HG03520 (cell line): ENCODE results near the gene PTPRN2.

Experiments
- ATAC-seq: cut with Tn5 transposase; IDR thresholded peaks from one replicate; pipeline ENCODE4 v1.9.1; 2021; ENCODE audit warnings: mild to moderate bottlenecking, moderate library complexity; ENCODE audit not compliant: unreplicated experiment

PTPRN2 gene

GRCh38 chr7:157622408-157623205 is 965.0 kb downstream of the PTPRN2 start:
- ATAC-seq = no peak

DNA sequence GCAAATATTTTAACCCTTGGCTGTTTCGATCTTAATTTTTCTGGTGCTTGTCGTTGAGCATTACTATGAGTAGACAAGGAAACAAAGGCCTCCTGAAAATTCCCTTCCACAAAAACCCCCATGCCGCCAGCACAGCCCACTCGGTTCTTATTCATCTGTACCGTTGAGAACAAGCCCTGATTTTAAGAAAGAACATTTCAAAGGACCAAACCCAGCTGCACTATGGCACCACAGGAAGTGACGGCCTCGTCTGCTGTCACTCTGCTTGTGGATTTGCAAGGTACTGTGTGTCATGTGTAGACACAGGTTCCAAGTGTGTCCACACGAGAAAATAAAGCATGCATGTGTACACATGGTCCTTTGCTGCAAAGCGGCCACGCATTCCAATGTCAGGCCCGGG is 965.6 kb downstream of the PTPRN2 start:
- ATAC-seq = no peak

DNA sequence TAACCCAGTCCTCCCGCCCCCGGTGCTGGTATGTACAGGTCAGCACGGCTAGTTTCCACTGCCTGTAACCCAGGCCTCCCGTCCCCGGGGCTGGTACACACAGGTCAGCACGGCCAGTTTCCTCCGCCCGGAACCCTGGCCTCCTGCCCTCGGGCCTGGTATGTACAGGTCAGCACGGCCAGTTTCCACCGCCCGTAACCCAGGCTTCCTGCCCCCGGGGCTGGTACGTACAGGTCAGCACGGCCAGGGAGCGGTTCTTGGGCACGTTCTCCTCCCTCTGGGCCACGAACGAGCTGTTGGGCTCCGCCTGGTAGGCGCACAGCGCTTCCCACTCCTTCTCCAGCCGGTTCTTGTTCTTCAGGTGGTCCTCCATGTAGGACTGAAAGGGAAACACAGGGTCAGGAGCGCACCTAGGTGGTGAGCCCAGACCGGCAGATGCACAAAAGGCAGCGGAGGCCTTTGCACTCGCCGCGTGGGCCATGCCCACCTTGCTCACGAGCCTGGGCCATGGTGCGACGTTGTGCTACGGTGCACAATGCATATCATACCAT is 966.4 kb downstream of the PTPRN2 start:
- ATAC-seq = no peak

- no peak for ATAC-seq
Observed at GRCh38 chr7:157620616-157621015, 967.0 kb downstream of the PTPRN2 start.

- no peak for ATAC-seq
Observed at GRCh38 chr7:157619753-157620525, 967.7 kb downstream of the PTPRN2 start.

GRCh38 chr7:157618823-157619606 is 968.6 kb downstream of the PTPRN2 start:
- no peak for ATAC-seq

GRCh38 chr7:157618091-157618726 is 969.4 kb downstream of the PTPRN2 start:
- ATAC-seq = no peak

- ATAC-seq = no peak
Observed at GRCh38 chr7:157617401-157617800, 970.2 kb downstream of the PTPRN2 start.

DNA sequence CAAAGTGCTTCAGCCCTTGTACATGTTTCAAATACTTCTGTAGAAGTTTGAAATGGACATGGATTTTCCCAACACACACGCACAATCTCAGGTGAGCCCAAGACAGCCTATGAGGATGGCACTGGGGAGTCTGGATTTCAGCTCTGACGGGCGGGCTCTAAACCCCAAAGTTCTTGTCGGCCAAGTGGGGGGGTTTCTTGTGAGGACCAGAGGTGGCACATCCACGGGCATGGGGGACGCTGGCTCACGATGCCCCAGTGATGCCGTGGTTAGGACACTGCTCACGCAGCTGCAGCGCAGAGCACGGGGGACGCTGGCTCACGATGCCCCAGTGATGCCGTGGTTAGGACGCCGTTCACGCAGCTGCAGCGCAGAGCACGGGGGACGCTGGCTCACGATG is 970.7 kb downstream of the PTPRN2 start:
- no peak for ATAC-seq

- ATAC-seq = no peak
Observed at GRCh38 chr7:157616426-157616825, 971.2 kb downstream of the PTPRN2 start.

- ATAC-seq = no peak
Observed at GRCh38 chr7:157615852-157616251, 971.8 kb downstream of the PTPRN2 start.

DNA sequence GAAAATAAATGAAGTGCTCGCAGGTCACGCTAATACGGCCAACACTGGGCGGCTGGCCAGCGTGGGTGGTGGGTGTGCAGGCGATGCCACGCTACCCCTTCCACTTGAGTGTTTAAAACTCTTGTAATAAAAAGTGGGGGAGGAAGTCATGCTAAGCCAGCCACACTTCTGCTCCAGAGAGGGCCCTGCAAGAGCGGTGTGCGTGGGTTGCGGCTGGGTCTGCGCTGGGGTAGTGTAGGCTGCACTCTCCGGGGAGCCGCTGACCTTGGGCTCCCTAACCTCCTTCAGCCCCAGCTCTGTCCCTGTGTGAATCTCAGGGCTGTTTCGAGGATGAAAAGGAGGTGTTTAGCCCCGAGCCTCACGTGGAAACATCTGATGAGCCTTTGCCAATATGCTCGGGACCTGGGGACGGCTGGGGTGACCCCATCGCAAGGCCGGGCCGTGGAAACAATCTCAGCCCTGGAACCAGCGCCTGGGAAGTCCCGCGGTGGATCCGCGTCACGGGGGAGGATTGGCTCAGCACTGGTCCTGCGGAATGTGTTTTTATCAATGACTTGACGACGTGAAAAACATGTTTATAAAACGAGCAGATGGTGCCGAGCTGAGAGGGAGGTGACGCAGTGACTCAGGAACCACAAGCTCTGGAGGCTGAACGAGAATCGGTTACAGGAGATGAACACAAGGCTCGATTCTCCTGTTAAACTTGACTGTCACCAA is 972.4 kb downstream of the PTPRN2 start:
- ATAC-seq = no peak

DNA sequence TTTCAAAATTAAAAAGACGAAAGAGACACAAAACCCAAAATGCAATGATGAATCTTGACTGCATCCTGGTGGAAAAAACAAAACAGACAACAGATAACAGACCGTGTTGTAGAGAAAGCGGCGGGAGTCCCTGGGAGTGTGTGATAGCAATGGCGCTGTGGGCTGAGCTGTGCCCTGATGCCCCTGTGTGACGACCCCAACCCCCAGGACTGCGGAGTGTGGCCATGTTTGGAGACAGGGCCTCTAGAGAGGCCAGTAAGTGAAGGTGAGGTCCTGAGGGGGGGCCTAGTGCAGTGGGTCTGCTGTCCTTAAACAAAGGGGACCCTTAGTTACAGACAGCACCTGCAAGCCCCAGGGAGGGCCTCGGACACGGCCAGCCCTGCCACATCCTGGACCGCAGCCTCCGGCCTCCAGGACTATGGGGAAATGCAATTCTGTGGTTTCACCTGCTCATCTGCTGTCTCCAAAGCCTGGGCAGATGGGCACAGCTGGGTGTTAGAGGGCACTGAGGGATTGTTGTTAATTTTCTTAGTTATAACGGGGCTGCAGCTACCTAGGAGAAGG is 973.1 kb downstream of the PTPRN2 start:
- no peak for ATAC-seq

GRCh38 chr7:157613575-157614322 is 973.9 kb downstream of the PTPRN2 start:
- ATAC-seq = no peak

GRCh38 chr7:157612664-157613561 is 974.7 kb downstream of the PTPRN2 start:
- no peak for ATAC-seq

- no peak for ATAC-seq
Observed at GRCh38 chr7:157612009-157612663, 975.5 kb downstream of the PTPRN2 start.

- no peak for ATAC-seq
Observed at GRCh38 chr7:157611341-157611740, 976.3 kb downstream of the PTPRN2 start.
